PFSK-1 (cell line): ENCODE measurements around the gene PDYN.

ENCODE experiments used
- TAF1 ChIP-seq: IDR thresholded peaks from 2 replicates; pipeline ENCODE4 v1.6.1; 2012; ENCODE audit warnings: low read length, control low read depth, borderline replicate concordance; ENCODE audit not compliant: insufficient read depth
- TF ChIP-seq, protein P1 (sequence below), 2 experiments: IDR thresholded peaks; 2 replicates each; pipeline versions ENCODE4 v1.6.1 to v1.8.0; 2011 to 2012; ENCODE audit warnings: low read depth in 2 of 2, low read length in 2 of 2, control low read depth in 1 of 2, inconsistent platforms in 1 of 2, mild to moderate bottlenecking in 1 of 2, moderate library complexity in 1 of 2; ENCODE audit not compliant: insufficient read depth in 1 of 2

DNA sequence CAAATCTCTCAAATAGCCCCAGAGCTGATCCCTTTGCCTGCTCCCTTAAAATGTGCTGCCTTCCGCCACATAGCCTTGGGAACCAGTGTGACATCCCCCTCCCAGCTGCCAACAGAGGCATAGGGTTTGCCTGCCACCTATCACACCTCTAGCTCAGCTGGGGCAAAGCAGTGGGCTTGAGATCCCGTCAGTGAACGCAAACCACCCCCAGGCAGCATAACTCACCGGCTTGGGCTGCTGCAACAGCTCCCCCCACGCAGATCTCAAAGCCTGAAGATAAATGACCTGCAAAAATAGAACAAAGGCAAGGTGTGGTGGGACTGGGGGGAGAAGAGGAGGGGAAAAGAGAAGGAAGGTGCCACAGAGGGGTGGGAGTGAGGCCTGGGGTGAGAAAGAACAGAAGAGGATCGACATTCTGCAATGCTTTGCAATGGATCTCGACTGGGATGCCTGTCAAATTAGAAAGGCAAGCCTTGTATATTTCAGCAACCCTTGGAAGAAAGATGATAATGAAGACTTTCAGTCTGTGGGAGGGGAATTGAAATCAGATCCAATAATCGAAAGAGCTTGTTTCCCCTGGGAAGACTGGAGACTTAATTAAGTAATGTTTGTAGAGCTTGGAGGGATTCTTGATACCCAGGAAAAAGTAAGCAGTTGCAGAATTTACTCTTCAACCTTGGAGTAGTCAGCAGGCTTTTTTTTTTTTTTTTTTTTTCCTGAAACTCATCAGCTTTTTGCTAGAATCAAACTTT, 1.3 kb downstream of the PDYN start:
- TF ChIP-seq TAF1, result no peak
- TF ChIP-seq, protein P1, sequence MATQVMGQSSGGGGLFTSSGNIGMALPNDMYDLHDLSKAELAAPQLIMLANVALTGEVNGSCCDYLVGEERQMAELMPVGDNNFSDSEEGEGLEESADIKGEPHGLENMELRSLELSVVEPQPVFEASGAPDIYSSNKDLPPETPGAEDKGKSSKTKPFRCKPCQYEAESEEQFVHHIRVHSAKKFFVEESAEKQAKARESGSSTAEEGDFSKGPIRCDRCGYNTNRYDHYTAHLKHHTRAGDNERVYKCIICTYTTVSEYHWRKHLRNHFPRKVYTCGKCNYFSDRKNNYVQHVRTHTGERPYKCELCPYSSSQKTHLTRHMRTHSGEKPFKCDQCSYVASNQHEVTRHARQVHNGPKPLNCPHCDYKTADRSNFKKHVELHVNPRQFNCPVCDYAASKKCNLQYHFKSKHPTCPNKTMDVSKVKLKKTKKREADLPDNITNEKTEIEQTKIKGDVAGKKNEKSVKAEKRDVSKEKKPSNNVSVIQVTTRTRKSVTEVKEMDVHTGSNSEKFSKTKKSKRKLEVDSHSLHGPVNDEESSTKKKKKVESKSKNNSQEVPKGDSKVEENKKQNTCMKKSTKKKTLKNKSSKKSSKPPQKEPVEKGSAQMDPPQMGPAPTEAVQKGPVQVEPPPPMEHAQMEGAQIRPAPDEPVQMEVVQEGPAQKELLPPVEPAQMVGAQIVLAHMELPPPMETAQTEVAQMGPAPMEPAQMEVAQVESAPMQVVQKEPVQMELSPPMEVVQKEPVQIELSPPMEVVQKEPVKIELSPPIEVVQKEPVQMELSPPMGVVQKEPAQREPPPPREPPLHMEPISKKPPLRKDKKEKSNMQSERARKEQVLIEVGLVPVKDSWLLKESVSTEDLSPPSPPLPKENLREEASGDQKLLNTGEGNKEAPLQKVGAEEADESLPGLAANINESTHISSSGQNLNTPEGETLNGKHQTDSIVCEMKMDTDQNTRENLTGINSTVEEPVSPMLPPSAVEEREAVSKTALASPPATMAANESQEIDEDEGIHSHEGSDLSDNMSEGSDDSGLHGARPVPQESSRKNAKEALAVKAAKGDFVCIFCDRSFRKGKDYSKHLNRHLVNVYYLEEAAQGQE (IDR thresholded peaks at IDR 0.05; ENCODE audit: insufficient read depth in 1 of 2, low read depth in 2 of 2, low read length in 2 of 2), result no peak
